ENCODE measurements around the gene ZRSR2.
"Not testable (repeated sequence)": the region's sequence is repeated elsewhere in the genome, so short reads cannot be mapped to it uniquely, and the experiment has no call there.

Gene ZRSR2

GRCh38 chrX:15797707-15798106, 7.4 kb downstream of the ZRSR2 start:
- DNase-seq (ENCODE audit: low read depth) = peak; percentile 9

GRCh38 chrX:15804563-15804962, 14.3 kb downstream of the ZRSR2 start:
- no peak for DNase-seq (ENCODE audit: low read depth)

- no peak for DNase-seq (ENCODE audit: low read depth)
These were observed 18.0 kb downstream of the ZRSR2 start for GRCh38 chrX:15808254-15808653.

GRCh38 chrX:15812192-15812938, 22.1 kb downstream of the ZRSR2 start:
- DNase-seq (ENCODE audit: low read depth) = no peak

GRCh38 chrX:15813416-15813815, 23.1 kb downstream of the ZRSR2 start:
- no peak for DNase-seq (ENCODE audit: low read depth)

- no peak for DNase-seq (ENCODE audit: low read depth)
These were observed 24.6 kb downstream of the ZRSR2 start for GRCh38 chrX:15814771-15815365.

GRCh38 chrX:15815779-15816437, 25.6 kb downstream of the ZRSR2 start:
- peak; percentile 2 for DNase-seq (ENCODE audit: low read depth)

GRCh38 chrX:15816438-15816809, 26.1 kb downstream of the ZRSR2 start:
- peak; percentile 3 for DNase-seq (ENCODE audit: low read depth)

GRCh38 chrX:15816886-15817285, 26.6 kb downstream of the ZRSR2 start:
- peak; percentile 50 for DNase-seq (ENCODE audit: low read depth)

- no peak for DNase-seq (ENCODE audit: low read depth)
These were observed 30.1 kb downstream of the ZRSR2 start for GRCh38 chrX:15820106-15821073.

GRCh38 chrX:15822922-15823321, 32.6 kb downstream of the ZRSR2 start:
- DNase-seq (ENCODE audit: low read depth) = no peak

GRCh38 chrX:15825936-15826335, 35.7 kb downstream of the ZRSR2 start:
- no peak for DNase-seq (ENCODE audit: low read depth)

GRCh38 chrX:15829217-15829616, 38.9 kb downstream of the ZRSR2 start:
- no peak for DNase-seq (ENCODE audit: low read depth)

- not testable (repeated sequence) for DNase-seq (ENCODE audit: low read depth)
These were observed 41.1 kb downstream of the ZRSR2 start for GRCh38 chrX:15831347-15831746.

- DNase-seq (ENCODE audit: low read depth) = no peak
These were observed 43.8 kb downstream of the ZRSR2 start for GRCh38 chrX:15834053-15834452.

- peak; percentile 26 for DNase-seq (ENCODE audit: low read depth)
These were observed 44.7 kb downstream of the ZRSR2 start for GRCh38 chrX:15834827-15835595.

GRCh38 chrX:15838017-15838416, 47.7 kb downstream of the ZRSR2 start:
- no peak for DNase-seq (ENCODE audit: low read depth)

- DNase-seq (ENCODE audit: low read depth) = no peak
These were observed 51.7 kb downstream of the ZRSR2 start for GRCh38 chrX:15841853-15842516.

- DNase-seq (ENCODE audit: low read depth) = no peak
These were observed 53.7 kb downstream of the ZRSR2 start for GRCh38 chrX:15843960-15844359.

- no peak for DNase-seq (ENCODE audit: low read depth)
These were observed 58.3 kb downstream of the ZRSR2 start for GRCh38 chrX:15848576-15848975.

GRCh38 chrX:15849555-15849954, 59.3 kb downstream of the ZRSR2 start:
- DNase-seq (ENCODE audit: low read depth) = peak; percentile 3

All from amniotic epithelial cell (primary cell).